GM23248 (cell line): ENCODE measurements around the gene SIX5. TPM values are rescaled to one million over a fixed set of nuclear protein-coding genes. Genes with fewer than 3 reads are reported as not detected.

Experiments
- DNase-seq: peaks from one replicate; pipeline ENCODE4 v3.0.0-alpha.2; 2015
- H2AFZ ChIP-seq: fragments of 200-600 bp; sonication (generic); 2 replicates; pipeline ENCODE4 v1.6.1; 2016; ENCODE audit warnings: antibody characterized with exemption
- H3F3A ChIP-seq: fragments of 200-600 bp; sonication (generic); 2 replicates; pipeline ENCODE4 v1.6.1; 2016; ENCODE audit warnings: mild to moderate bottlenecking, antibody characterized with exemption, mixed run types; ENCODE audit not compliant: insufficient read depth
- H3K27ac ChIP-seq: fragments of 200-600 bp; sonication (generic); 2 replicates; pipeline ENCODE4 v1.5.1; 2016; ENCODE audit warnings: mild to moderate bottlenecking
- H3K27me3 ChIP-seq: fragments of 200-600 bp; sonication (generic); replicated peaks from 2 replicates; pipeline ENCODE4 v1.6.1; 2016; ENCODE audit warnings: mild to moderate bottlenecking; ENCODE audit not compliant: insufficient read depth
- H3K36me3 ChIP-seq: fragments of 200-600 bp; sonication (generic); 2 replicates; pipeline ENCODE4 v1.6.1; 2016; ENCODE audit warnings: low read depth, mild to moderate bottlenecking
- H3K4me1 ChIP-seq: fragments of 200-600 bp; sonication (generic); 2 replicates; pipeline ENCODE4 v1.6.1; 2016; ENCODE audit warnings: mild to moderate bottlenecking; ENCODE audit not compliant: insufficient read depth
- H3K4me2 ChIP-seq: fragments of 200-600 bp; sonication (generic); one replicate; pipeline ENCODE4 v1.6.1; 2016; ENCODE audit warnings: mild to moderate bottlenecking; ENCODE audit not compliant: unreplicated experiment
- H3K4me3 ChIP-seq: fragments of 200-600 bp; sonication (generic); 2 replicates; pipeline ENCODE4 v1.5.1; 2016; ENCODE audit warnings: mild to moderate bottlenecking
- H3K79me2 ChIP-seq: fragments of 200-600 bp; sonication (generic); 2 replicates; pipeline ENCODE4 v1.6.1; 2016; ENCODE audit warnings: mild to moderate bottlenecking; ENCODE audit not compliant: insufficient read depth
- H3K9ac ChIP-seq: fragments of 200-600 bp; sonication (generic); 2 replicates; pipeline ENCODE4 v1.6.1; 2016; ENCODE audit warnings: mild to moderate bottlenecking
- H3K9me2 ChIP-seq: fragments of 200-600 bp; sonication (generic); 2 replicates; pipeline ENCODE4 v1.6.1; 2016; ENCODE audit warnings: mixed run types, mild to moderate bottlenecking, moderate library complexity; ENCODE audit not compliant: insufficient read depth
- H3K9me3 ChIP-seq: fragments of 200-600 bp; sonication (generic); one replicate; pipeline ENCODE4 v1.6.1; 2017; ENCODE audit warnings: low read depth
- H4K20me1 ChIP-seq: fragments of 200-600 bp; sonication (generic); 2 replicates; pipeline ENCODE4 v1.6.0; 2016; ENCODE audit not compliant: insufficient read depth
- EZH2 ChIP-seq: fragments of 200-600 bp; sonication (generic); IDR thresholded peaks from 2 replicates; pipeline ENCODE4 v1.6.1; 2018; ENCODE audit warnings: antibody characterized with exemption, mild to moderate bottlenecking; ENCODE audit not compliant: insufficient read depth, poor library complexity, severe bottlenecking
- EZH2phosphoT487 ChIP-seq: fragments of 200-600 bp; sonication (generic); IDR thresholded peaks from 2 replicates; pipeline ENCODE4 v1.6.1; 2018; ENCODE audit warnings: antibody characterized with exemption, moderate library complexity, mild to moderate bottlenecking, low read depth; ENCODE audit not compliant: insufficient read depth
- WGBS, 2 experiments: methylation state at CpG; one replicate each; pipeline ENCODE4 v1.1.6; 2015 to 2017; ENCODE audit warnings: low lambda C conversion rate in 2 of 2, low coverage in 1 of 2; ENCODE audit errors: missing lambda C conversion rate in 2 of 2; 5-methylcytosine and 5-hydroxymethylcytosine counted together
- in situ Hi-C: fragments of 300-500 bp; cut with MboI; formaldehyde crosslinking; loops from 2 replicates; pipeline ENCODE4 v1.15.0; 2020
- polyA plus RNA-seq: library from polyadenylated mRNA; unstranded; fragments of >200 nt; fragmentation: Nextera tagmentation; extraction: Ambion mirVana; gene quantifications from 2 replicates; pipeline ENCODE4 v1.2.1, GENCODE V29; 2016
- total RNA-seq: library from RNA; depleted of rRNA; stranded (reverse); fragments of >200 nt; shearing (Covaris generic); gene quantifications from 2 replicates; pipeline ENCODE4 v1.2.3, GENCODE V29; 2014

Gene SIX5
- total and polyA plus RNA-seq, 2 experiments from 2014 or later: 6.1 to 16.8 TPM

- peaks cover 18% of the 10 kb centered on the region; the same call in 1 of the 2 replicates for H3K79me2 ChIP-seq
- 0% methylated on average over 30 to 31 of the region's 31 CpGs for WGBS, 2 experiments
- peaks cover 11% of the 10 kb centered on the region for H3F3A ChIP-seq
- peak overlapping the region; percentile 95 for H3K4me3 ChIP-seq
- H3K27me3 ChIP-seq: no peaks in the 10 kb centered on the region
- peak overlapping the region; percentile 95 for H3K9ac ChIP-seq
- H3K4me2 ChIP-seq: peak overlapping the region; percentile 95
- peaks cover 5% of the 10 kb centered on the region; the same call in 1 of the 2 replicates for H3K4me1 ChIP-seq
- in situ Hi-C loops: no loop called here
- TF ChIP-seq EZH2phosphoT487 (no peak), EZH2 (no peak)
- no peaks in the 10 kb centered on the region for H3K9me2 ChIP-seq
- H4K20me1 ChIP-seq: no peaks in the 10 kb centered on the region
- DNase-seq: peak; percentile 92
- no peaks in the 10 kb centered on the region for H3K9me3 ChIP-seq
- peak overlapping the region; percentile 94 for H3K27ac ChIP-seq
- H2AFZ ChIP-seq: peak overlapping the region; percentile 52
- H3K36me3 ChIP-seq: no peaks in the 10 kb centered on the region
These were observed 1.6 kb downstream of the SIX5 start for GRCh38 chr19:45767410-45767880.

GRCh38 chr19:45766869-45767346 lies 2.1 kb downstream of the SIX5 start:
- peak overlapping the region; percentile 95 for H3K9ac ChIP-seq
- peak overlapping the region; percentile 94 for H3K27ac ChIP-seq
- H3K4me1 ChIP-seq: peaks cover 5% of the 10 kb centered on the region; the same call in 1 of the 2 replicates
- no peaks in the 10 kb centered on the region for H3K9me3 ChIP-seq
- H4K20me1 ChIP-seq: no peaks in the 10 kb centered on the region
- in situ Hi-C loops: no loop called here
- DNase-seq: peak; percentile 71
- peaks cover 18% of the 10 kb centered on the region; the same call in 1 of the 2 replicates for H3K79me2 ChIP-seq
- no peaks in the 10 kb centered on the region for H3K36me3 ChIP-seq
- peak overlapping the region; percentile 52 for H2AFZ ChIP-seq
- peaks cover 7% of the 10 kb centered on the region; the same call in 1 of the 2 replicates for H3F3A ChIP-seq
- 2 to 3% methylated on average over 20 to 21 of the region's 24 CpGs for WGBS, 2 experiments
- peak overlapping the region; percentile 95 for H3K4me3 ChIP-seq
- no peaks in the 10 kb centered on the region for H3K27me3 ChIP-seq
- no peaks in the 10 kb centered on the region for H3K9me2 ChIP-seq
- peak overlapping the region; percentile 95 for H3K4me2 ChIP-seq
- TF ChIP-seq EZH2: no peak
- TF ChIP-seq EZH2phosphoT487: no peak

- Histone ChIP-seq H3K27ac (peak overlapping the region; percentile 94), H2AFZ (0 out of 2 replicates have a peak overlapping the region, but pooled peaks have one; percentile 52), H3K9me2 (no peaks in the 10 kb centered on the region), H3K9me3 (no peaks in the 10 kb centered on the region), H3K4me1 (peaks cover 5% of the 10 kb centered on the region; the same call in 1 of the 2 replicates), H3K27me3 (no peaks in the 10 kb centered on the region), H4K20me1 (no peaks in the 10 kb centered on the region), H3K36me3 (no peaks in the 10 kb centered on the region), H3K79me2 (peaks cover 18% of the 10 kb centered on the region; the same call in 1 of the 2 replicates), H3K9ac (peak overlapping the region; percentile 95), H3F3A (peaks cover 5% of the 10 kb centered on the region; the same call in 1 of the 2 replicates), H3K4me3 (peak overlapping the region; percentile 95), H3K4me2 (peak overlapping the region; percentile 95)
- in situ Hi-C loops: no loop called here
- DNase-seq: no peak
- WGBS, 2 experiments: 61 to 77% methylated on average over 7 to 16 of the region's 17 CpGs
- no peak for TF ChIP-seq EZH2
These were observed 2.7 kb downstream of the SIX5 start for GRCh38 chr19:45766296-45766868.

- no peaks in the 10 kb centered on the region for H3K36me3 ChIP-seq
- in situ Hi-C loops: no loop called here
- no peaks in the 10 kb centered on the region for H4K20me1 ChIP-seq
- no peak overlapping the region for H3K4me3 ChIP-seq
- TF ChIP-seq EZH2phosphoT487 (no peak), EZH2 (no peak)
- H3F3A ChIP-seq: peaks cover 5% of the 10 kb centered on the region; the same call in 1 of the 2 replicates
- no peak overlapping the region for H3K27ac ChIP-seq
- no peaks in the 10 kb centered on the region for H3K9me2 ChIP-seq
- H3K79me2 ChIP-seq: peaks cover 18% of the 10 kb centered on the region; the same call in 1 of the 2 replicates
- H3K9ac ChIP-seq: peak overlapping the region; percentile 95; the same call in 1 of the 2 replicates
- peaks cover 5% of the 10 kb centered on the region; the same call in 1 of the 2 replicates for H3K4me1 ChIP-seq
- no peaks in the 10 kb centered on the region for H3K9me3 ChIP-seq
- 86% methylated on average over 18 to 23 of the region's 23 CpGs for WGBS, 2 experiments
- no peak overlapping the region for H3K4me2 ChIP-seq
- no peak for DNase-seq
- no peak overlapping the region for H2AFZ ChIP-seq
- no peaks in the 10 kb centered on the region for H3K27me3 ChIP-seq
These were observed 3.3 kb downstream of the SIX5 start for GRCh38 chr19:45765702-45766295.
